Stomach (tissue), 4 donors: ENCODE data around the gene GLYATL1.

Source experiments
- CTCF ChIP-seq, 7 experiments: fragments of 450-650 bp in 4 of 7; fragments of 200-600 bp in 3 of 7; sonication (generic) in 3 of 7; IDR thresholded peaks; one replicate each; pipeline ENCODE4 v1.5.1; 2016 to 2019; ENCODE audit warnings: antibody characterized with exemption in 7 of 7, control low read depth in 2 of 7, mild to moderate bottlenecking in 1 of 7
- EP300 ChIP-seq: sonication (generic); formaldehyde crosslinking; IDR thresholded peaks from one replicate; pipeline ENCODE4 v1.6.1; 2017; ENCODE audit warnings: antibody characterized with exemption
- POLR2A ChIP-seq, 4 donors: fragments of 450-650 bp; IDR thresholded peaks; one replicate each; pipeline ENCODE4 v1.6.1; 2016; ENCODE audit warnings: antibody characterized with exemption in 4 of 4, control low read depth in 2 of 4, mild to moderate bottlenecking in 1 of 4, moderate library complexity in 1 of 4
- POLR2AphosphoS5 ChIP-seq, 3 donors: sonication (generic); formaldehyde crosslinking; IDR thresholded peaks; one replicate each; pipeline ENCODE4 v1.6.1; 2016; ENCODE audit warnings: antibody characterized with exemption in 3 of 3

GRCh38 chr11:58919561-58919960 is 19.7 kb upstream of the GLYATL1 start:
- TF ChIP-seq CTCF (IDR thresholded peaks at IDR 0.05) (no peak), POLR2AphosphoS5 (IDR thresholded peaks at IDR 0.05) (no peak), POLR2A (IDR thresholded peaks at IDR 0.05) (no peak), EP300 (no peak)
